ENCODE measurements around the gene TMEM273.

TMEM273 gene

DNA sequence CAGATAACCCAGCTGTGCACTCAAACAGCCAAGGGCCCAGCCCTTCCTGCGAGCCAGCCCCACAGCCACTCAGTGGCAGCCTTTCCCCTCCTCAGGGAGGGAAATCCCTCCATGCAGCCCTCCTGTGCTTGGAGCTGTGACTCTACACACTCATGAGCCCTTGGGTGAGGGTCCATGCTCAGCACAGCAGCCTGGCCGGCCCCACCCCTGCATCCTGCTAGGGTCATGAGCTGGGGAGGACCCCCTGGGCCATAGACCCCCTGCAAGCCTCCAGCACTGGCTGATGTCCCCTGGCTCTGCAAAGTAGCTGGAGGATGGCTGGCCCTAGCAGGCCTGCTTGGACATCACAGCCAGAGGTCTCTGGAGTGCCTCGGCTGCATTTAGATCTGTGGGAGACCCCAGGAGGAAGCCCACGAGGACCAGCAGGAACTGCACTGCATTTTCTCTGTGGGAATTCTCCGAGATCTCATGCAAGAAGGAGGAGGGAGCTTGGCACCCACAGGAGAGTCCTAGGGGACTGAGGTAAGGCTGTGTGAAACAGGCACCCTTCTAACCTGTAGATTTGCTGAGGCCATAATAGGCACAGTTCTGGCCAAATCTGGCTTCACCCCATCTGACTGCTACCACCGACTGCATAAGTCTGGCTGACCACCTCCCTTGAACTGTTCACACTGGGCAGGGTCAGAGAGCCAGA lies 17.4 kb downstream of the TMEM273 start:
- no peak overlapping the region for H3K4me3 ChIP-seq (ENCODE audit: control insufficient read depth, low read depth, low read length)
- TF ChIP-seq, protein P1, sequence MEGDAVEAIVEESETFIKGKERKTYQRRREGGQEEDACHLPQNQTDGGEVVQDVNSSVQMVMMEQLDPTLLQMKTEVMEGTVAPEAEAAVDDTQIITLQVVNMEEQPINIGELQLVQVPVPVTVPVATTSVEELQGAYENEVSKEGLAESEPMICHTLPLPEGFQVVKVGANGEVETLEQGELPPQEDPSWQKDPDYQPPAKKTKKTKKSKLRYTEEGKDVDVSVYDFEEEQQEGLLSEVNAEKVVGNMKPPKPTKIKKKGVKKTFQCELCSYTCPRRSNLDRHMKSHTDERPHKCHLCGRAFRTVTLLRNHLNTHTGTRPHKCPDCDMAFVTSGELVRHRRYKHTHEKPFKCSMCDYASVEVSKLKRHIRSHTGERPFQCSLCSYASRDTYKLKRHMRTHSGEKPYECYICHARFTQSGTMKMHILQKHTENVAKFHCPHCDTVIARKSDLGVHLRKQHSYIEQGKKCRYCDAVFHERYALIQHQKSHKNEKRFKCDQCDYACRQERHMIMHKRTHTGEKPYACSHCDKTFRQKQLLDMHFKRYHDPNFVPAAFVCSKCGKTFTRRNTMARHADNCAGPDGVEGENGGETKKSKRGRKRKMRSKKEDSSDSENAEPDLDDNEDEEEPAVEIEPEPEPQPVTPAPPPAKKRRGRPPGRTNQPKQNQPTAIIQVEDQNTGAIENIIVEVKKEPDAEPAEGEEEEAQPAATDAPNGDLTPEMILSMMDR (IDR thresholded peaks at IDR 0.05; ENCODE audit: control insufficient read depth, insufficient read depth, low read depth, low read length, missing control alignments) = no peak
- DNase-seq (ENCODE audit: low read depth) = no peak

DNA sequence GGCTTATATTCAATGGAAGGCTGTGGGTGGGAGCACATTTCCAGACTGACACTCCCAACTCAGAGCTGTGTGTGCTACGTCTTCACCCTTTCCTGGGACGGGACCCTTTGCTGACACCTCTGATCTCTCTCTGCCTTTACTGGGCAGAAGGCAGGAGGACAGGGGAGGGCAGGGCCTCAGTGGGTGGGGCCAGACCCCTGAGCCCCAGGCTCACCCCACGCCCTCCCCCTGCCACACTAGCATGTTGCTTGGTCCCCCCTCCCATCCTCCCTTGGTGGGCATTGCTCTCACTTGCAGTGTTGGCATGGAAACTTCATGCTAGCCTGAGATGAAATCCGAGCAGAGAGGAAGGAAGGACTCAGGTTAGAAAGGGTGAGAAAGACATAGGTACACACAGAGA lies 18.4 kb downstream of the TMEM273 start:
- TF ChIP-seq, protein P1 (IDR thresholded peaks at IDR 0.05; ENCODE audit: control insufficient read depth, insufficient read depth, low read depth, low read length, missing control alignments) = no peak
- no peak overlapping the region for H3K4me3 ChIP-seq (ENCODE audit: control insufficient read depth, low read depth, low read length)
- no peak for DNase-seq (ENCODE audit: low read depth)

DNA sequence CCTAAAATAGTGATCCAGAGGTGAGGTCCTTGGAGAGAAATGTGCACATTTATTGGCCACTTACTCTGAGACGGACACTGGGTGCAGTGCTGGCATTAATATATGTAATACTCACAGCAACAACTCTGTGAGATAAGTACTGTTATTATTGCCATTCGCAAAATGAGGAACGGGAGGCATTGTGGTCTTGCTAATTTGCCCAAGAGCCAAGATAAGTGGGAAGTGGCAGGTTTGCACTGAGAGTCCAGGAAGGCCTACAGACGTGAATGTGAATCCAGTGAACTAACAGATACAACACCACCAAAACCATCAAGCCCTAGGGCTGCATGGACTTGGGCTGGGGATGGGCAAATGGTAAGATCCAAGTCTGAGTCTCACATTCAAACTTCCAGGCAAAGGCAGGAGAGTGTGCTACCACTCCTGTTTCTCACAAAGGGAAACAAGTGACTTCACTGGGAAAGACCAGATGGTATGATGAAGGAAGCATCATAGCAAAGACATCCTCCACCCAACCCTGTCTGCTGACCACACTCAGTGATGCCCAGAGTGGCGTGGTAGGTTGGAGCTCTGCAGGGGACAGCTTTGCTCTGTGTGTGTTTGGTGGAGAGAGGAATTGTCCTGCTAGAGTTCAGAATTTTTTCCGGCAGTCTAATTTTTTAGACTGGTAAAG lies 19.2 kb downstream of the TMEM273 start:
- TF ChIP-seq, protein P1 (IDR thresholded peaks at IDR 0.05; ENCODE audit: control insufficient read depth, insufficient read depth, low read depth, low read length, missing control alignments) = no peak

DNA sequence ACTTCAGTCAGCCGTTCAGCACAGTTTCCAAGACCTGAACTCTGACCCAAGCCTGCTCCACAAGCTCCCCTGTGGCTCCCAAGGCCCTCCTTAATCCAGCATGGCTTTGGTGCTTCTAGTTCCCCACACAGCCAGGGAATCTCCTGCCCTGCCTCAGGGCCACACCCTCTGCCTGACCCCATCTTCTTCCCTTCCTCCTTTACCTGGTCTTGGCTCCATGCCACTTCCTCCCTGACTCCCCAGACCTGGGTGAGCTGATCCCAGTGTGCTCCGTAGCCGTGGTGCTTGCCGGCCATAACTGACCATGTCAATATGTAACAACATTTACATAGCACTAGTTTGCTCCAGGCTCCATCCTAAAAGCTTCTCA lies 20.0 kb downstream of the TMEM273 start:
- DNase-seq (ENCODE audit: low read depth) = no peak
- TF ChIP-seq, protein P1 (IDR thresholded peaks at IDR 0.05; ENCODE audit: control insufficient read depth, insufficient read depth, low read depth, low read length, missing control alignments) = no peak
- H3K4me3 ChIP-seq (ENCODE audit: control insufficient read depth, low read depth, low read length) = no peak overlapping the region

More for the DNA sequence above, 19.2 kb downstream of the TMEM273 start:
- no peak overlapping the region for H3K4me3 ChIP-seq (ENCODE audit: control insufficient read depth, low read depth, low read length)
- DNase-seq (ENCODE audit: low read depth) = no peak

DNA sequence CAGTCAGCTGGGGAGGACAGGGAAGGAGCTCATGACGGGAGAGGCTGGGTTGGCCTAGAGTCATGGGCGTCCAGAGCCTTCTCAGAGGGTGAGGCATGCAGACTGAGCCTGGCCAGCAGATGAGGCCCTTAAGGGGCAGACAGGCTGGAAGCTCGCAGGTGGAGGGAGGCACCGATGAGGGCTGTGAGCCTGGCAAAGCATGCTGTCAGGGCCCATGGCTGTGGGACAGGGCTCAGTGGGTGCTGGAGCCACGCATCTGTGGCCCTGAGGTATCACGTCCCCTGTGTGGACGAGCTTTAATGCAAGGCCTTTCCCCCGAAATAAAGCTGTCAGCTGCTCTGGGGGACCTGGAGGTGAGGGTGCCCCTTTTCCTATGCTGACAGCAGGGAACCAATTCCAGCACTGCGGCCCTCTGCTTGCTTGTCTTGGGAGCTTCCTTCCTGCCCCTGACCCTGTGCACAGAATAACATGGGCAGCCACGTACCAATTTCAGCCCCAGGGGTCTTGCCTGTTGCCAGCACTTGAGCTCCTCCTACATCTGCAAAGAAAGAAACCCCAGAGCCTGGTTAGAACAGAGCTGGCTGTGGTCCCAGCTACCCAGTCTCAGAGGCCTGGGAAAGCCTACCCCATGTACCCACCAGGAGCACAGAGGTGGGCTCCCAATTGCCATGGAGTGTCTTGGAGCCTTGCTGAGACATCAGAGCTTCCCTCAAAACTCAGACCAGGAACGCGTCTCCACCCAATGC lies 20.6 kb downstream of the TMEM273 start:
- TF ChIP-seq, protein P1 (IDR thresholded peaks at IDR 0.05; ENCODE audit: control insufficient read depth, insufficient read depth, low read depth, low read length, missing control alignments) = no peak
- DNase-seq (ENCODE audit: low read depth) = no peak
- H3K4me3 ChIP-seq (ENCODE audit: control insufficient read depth, low read depth, low read length) = no peak overlapping the region

DNA sequence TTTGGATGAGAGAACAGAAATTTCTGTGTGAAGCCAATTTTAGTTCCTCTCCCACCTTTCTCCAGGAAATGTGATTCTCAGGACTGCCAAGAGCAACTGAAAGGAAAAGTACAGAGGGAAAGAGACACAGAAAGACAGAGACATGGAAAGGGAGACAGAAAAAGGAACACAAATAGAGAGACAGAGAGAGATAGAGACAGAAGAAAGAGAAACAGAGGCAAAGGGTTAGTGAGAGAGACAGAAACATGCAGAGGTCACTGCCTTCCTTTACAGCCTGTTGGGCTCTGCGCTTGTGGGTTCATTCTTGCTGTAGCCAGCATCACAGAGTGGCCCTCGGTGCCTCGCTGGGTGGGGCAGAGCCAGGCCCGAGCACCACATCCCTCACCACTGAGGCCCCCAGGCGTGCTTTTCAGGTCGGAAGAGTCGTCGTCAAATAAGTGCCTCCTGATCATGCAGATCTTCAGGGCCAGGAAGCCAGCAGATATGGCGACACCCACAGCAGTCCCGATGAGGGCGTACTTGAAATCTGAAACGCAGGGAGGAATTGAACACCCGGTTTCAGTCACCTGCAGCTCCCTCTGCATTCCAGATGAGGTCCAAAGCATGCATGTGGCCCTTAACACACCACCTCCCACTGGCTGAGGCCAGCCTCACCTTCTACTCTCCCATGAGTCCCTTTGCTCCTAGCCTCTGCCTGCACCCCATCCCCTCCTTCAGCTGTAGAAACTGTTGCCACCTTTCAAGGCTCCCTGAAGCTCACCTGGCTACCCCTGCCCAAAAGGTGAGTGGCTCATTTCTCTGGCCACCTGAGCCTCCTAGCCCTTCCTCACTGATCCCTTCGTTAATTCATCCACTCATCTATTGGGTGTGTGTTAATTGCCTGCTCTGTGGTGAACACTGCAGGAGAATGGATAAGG lies 21.4 kb downstream of the TMEM273 start:
- H3K4me3 ChIP-seq (ENCODE audit: control insufficient read depth, low read depth, low read length) = no peak overlapping the region
- TF ChIP-seq, protein P1 (IDR thresholded peaks at IDR 0.05; ENCODE audit: control insufficient read depth, insufficient read depth, low read depth, low read length, missing control alignments) = no peak
- DNase-seq (ENCODE audit: low read depth) = no peak
